Measurements from ENCODE around the gene ZNF593.

The ZNF593 gene

DNA sequence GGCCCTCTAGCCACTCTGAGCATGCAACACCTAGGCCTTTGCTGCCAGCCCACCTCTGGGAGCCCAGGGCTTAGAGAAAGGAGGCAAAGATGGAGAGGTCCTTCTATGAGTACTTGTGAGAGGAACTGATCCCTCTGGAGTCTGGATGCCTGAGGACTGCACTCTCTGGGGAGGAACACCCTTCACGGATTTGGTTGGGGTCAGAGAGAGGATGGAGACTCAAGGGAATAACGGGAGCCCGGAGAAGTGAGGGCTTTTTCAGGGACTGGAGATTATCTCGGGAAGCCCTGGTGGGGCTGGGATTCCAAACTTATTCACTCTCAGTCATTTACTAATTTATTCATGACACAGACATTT is 532 bp upstream of the ZNF593 start:
- DNase-seq (ENCODE audit: low read depth) = no peak

DNA sequence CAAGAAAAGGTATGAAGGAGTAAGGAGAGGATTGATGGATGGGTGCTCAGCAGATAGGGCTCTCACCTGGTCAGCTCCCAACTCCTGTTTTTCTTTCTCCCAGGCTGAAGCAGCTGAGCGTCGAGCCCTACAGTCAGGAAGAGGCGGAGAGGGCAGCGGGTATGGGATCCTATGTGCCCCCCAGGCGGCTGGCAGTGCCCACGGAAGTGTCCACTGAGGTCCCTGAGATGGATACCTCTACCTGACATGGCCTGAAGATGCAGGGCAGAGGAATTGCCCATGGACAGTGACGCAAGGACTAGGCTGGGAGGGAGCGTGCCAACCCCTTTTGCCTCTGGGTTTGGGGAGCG is 739 bp downstream of the ZNF593 start:
- DNase-seq (ENCODE audit: low read depth) = no peak

DNA sequence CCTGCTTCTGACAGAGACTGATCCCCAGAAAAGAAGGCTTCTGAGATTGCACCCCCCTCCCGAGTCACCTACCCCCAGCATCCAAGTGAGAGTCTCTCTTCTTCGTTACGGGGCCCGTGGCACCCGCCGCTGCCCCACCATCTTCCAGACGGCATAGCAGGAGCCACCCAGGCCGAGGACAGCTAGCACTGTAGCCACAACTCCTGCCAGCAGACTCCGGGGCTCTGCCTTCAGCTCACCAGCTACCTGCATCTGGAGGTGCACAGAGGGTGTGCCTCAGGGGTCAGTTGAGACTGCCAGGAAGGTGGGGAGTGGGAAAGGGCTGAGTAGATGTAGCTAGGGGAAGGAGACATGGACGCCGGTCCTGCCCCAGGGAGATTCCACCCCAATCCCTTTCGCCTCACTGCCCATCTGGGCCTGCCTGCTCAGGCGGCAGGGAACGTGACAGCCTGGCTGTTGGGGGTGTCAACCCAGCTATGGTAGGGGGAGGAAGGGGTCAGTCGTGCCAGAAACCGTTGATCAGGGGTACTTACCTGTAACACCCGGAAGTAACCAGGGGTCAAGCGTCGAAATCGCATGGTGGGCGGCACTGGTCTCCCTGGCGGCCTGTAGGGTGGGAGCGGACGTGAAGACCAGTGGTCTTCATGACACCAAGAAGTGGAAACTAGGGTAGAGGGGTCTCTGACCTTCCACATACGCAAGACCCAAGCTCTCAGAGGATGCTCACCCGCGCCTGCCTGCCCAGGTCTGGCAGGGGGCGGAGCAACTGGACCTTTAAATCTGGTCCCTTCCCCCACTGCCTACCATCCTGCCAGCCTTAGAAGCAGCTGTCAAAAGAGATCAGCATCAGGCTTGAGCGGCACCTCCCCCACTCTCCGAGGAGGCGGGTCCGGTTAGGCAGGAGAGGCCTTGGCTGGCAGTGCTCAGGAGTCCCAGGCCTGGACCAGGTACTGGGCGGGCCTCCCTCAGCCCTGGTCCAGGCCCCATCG is 1.7 kb downstream of the ZNF593 start, which contains the start of gene ZNF593OS:
ZNF593OS (minus strand) TSS at position 749 of the 989 bp plus-strand sequence; CDS start at position 578, 171 bp downstream.
- no peak for DNase-seq (ENCODE audit: low read depth)

DNA sequence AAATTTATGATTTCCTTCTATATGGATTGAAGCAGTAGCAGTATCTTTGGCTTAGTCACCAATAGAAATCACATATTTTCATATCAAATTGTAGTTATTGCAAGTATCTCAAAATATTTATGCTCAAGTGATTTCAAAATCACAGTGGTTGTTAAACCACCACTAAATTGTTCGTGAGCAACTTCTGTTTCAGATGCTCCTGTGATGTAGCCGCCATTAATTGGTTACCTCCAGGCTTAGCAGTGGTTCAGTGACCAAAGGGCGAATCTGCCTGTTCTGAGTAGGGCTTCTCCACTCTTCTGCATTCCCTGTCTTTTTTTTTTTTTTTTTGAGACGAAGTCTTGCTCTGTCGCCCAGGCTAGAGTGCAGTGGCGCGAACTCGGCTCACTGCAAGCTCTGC is 5.6 kb downstream of the ZNF593 start:
- no peak for DNase-seq (ENCODE audit: low read depth)

DNA sequence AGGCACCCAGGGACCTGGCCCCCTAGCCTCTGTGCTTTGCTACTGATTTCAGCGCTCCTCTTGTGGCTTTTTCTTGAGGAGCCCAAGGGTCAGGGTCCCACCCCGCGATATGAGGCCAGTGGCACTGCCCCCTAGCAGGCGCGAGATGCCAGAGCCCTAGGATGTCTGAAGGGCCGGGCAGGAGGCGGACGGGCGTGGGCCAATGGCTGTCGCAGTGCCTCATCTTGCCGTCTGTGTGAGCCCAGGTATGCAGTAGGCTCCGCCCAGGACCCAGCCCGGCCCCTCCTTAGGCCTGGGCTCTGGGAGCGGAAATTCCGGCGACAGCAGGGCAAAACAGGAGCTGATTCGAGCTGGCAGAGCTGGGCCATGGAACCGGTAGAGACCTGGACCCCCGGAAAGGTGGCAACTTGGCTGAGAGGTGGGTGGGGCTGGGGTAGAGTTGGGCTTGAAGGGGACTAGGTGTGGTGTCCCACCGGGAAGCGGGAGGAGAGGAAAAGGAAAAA is 7.5 kb downstream of the ZNF593 start, which contains the start of gene CNKSR1:
CNKSR1 (plus strand) TSS at position 310 of the 503 bp plus-strand sequence; CDS start at position 367, 57 bp downstream.
- no peak for DNase-seq (ENCODE audit: low read depth)

DNA sequence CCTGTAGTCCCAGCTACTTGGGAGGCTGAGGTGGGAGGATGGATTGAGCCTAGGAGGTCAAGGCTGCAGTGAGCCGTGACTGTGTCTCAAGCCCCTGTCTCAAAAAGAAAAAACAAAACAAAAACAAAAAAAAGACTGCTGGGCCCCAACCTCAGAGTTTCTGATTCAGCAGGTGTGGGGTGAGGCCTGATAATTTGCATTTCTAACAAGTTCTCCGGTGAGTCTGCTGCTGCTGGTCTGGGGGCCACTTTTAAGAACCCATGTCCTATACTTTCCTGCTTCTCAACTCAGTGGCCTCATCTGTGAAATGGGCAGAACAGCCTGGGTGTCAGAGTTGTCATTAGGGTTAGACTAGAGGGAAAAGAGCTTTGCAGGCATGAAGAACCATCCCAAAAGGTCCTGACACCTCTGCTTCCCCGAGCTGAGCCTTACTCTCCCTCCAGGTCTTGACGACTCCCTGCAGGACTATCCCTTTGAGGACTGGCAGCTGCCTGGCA is 10.3 kb downstream of the ZNF593 start:
- no peak for DNase-seq (ENCODE audit: low read depth)

DNA sequence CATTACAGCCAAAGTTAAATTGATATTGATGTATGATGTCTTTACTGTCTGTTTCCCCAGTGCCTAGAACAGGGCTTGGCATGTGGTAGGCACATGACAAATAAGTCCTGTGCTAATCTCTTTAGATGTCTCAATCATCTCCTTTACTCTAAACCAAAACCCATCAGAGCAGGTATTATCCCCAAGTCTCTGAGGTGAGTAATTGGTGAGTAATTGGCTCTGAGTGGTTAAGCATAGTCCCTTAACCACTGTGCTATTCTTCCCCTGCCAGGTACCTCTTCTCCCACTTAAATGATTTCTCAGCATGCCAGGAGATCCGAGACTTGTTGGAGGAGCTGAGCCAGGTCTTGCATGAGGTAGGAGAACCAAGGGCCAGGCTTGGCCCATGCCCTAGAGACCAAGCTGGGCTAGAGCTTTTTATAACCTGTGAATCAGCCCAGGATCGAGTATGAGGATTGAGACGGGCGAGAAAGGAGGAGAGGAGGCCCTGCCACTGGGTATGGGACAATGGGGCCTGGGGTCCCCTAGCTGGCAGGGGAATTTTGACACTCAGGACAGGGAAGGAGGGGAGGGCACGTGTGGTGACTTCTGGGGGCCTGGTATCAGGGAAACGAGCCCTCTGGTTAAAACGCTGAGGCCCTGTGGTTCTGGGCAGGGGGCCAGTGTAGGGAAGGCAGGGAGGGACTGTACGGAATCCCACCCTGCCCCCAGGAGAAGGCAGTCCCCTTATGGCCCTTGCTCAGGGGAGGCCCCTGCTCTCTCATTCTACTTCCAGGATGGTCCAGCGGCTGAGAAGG is 12.1 kb downstream of the ZNF593 start:
- DNase-seq (ENCODE audit: low read depth) = peak; percentile 47

DNA sequence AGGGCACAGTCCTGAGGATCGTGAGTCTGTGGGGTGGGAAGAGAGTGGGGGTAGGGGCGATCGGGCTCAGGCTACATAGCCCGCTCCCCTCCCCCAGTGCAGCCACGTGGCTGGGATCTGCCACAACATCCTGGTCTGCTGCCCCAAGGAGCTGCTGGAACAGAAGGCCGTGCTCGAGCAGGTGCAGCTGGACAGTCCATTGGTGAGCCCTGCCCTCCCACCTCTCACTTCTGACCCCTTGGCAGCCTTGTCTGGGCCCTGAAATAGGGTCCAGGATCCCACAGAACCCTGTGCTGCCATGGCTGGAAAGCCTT is 12.6 kb downstream of the ZNF593 start:
- DNase-seq (ENCODE audit: low read depth) = no peak

DNA sequence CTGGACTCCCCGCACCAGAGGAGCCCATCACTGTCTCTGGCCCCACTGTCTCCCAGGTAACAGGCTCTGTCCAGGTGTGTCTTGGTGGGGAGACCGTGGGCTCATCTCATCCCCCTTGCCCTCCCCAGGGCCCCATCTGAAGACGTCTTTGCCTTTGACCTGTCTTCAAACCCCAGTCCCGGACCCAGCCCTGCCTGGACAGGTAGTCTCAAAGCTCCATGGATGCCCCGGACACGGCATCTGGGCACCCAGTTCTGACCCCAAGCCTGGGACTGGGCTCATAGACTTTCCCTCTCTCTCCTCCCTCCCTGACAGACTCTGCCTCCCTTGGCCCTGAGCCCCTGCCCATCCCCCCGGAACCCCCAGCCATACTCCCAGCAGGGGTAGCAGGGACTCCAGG is 14.4 kb downstream of the ZNF593 start:
- no peak for DNase-seq (ENCODE audit: low read depth)

DNA sequence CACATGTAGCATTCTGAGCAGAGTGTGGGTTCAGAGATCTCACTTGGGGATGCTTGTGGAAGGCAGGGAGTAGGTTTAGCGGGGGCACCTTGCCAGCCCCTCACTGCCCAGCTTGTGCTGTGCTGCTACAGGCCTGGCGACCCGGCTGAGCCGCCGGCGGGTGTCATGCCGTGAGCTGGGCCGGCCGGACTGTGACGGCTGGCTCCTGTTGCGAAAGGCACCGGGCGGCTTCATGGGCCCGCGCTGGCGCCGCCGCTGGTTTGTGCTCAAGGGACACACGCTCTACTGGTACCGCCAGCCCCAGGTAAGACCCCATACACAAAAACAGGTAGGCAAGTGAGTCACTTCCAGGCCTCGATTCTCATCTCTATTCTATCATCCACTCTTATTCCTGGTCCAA is 15.2 kb downstream of the ZNF593 start:
- DNase-seq (ENCODE audit: low read depth) = no peak

DNA sequence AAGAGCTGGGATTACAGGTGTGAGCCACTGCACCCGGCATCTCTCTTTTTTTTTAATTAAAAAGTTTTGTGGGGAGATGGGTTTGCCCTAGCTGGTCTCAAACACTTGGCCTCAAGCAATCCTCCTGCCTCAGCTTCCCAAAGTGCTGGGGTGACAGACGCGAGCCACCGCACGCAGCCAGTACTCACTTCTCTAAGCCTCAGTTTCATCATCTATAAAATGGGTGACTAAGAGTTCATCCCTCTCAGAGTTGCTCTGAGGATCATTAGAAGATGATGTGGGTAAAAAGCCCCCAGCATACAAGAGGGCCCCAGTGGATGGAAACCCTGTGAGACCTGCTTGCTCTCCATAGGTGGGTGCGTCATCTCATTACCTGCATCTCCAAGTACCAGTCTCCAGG is 18.2 kb downstream of the ZNF593 start:
- no peak for DNase-seq (ENCODE audit: low read depth)

DNA sequence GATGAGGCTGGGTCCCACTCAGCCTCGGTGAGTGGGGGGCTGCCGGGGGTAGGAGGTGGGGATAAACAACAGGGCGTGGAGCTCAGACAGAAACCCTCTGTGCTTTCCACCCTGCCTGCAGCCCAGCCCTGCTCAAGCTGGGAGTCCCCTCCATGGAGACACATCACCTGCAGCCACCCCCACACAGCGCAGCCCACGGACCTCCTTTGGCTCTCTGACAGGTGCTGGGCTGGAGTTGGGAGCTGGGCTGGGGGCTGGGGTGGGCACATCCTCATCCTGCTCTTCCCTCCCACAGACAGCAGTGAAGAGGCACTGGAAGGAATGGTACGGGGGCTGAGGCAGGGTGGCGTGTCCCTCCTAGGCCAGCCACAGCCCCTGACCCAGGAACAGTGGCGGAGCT is 18.8 kb downstream of the ZNF593 start:
- DNase-seq (ENCODE audit: low read depth) = no peak

DNA sequence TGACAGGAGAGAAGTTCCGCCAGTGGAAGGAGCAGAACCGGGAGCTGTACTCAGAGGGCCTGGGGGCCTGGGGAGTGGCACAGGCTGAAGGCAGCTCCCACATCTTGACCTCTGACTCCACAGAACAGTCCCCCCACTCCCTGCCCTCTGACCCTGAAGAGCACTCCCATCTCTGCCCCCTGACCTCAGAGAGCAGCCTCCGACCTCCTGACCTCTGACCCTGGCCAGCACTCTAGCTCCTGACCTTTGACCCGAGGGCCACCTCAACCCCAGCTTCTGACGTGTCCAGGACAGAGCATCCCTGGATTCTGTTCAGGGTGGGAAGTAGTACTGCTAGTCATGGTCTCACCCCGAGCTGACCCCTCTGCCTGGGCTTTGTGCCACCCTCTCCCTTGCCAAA is 19.6 kb downstream of the ZNF593 start:
- DNase-seq (ENCODE audit: low read depth) = no peak

DNA sequence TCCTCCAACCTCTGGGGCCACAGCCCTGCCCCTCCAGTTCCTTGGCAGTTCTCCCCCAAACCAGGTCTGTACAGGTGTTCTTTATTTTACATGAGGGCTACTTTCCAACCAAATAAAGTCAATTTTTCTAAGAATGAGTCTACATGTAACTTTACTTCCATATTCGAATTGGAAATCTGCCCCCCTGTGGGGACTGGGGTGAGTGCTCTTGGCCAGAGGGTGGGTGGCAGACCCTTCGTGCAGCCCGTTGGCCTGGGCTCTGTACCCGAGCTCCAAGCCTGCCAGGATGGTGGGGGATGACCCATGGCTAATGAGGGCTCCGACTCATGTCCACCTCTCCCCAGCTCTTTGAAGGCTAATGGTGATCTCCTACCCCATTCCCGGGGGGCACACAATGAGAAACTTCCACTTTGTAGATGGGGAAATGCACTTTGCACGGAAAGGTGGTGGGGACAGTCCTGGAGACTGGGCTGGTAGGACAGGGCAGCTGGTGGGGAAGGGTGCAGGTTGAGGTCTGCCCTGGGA is 20.1 kb downstream of the ZNF593 start:
- DNase-seq (ENCODE audit: low read depth) = no peak

DNA sequence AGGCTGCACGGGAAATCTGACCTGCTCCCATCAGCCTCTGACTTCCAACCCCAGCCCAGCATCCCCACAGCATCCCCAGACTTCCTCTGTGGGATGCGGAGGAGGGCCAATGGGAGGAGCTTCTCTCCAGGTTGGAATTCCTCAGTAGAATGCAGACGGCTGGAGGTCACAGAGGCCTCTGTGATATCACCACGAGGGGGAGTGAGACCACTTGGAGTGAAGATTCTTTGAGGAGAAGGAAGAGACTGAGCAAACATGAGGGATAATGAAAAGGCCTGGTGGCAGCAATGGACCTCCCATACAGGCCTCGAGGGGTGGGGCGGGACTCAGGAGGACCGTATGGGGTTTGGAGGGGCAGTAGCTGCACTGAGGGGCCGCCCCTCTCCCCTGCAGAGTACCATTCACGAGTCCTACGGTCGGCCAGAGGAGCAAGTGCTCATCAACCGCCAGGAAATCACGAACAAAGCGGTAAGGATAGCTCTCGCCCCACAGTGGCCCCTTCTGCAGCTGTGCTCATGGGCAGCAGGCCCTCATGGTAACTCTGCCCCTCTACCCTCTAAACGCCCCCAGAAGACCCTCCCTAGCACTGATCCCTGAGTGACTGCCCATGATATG is 20.8 kb downstream of the ZNF593 start, which contains the start of gene CATSPER4:
CATSPER4 (plus strand) TSS at position 230 of the 615 bp plus-strand sequence; CDS start at position 256, 26 bp downstream.
- DNase-seq (ENCODE audit: low read depth) = peak; percentile 49

DNA sequence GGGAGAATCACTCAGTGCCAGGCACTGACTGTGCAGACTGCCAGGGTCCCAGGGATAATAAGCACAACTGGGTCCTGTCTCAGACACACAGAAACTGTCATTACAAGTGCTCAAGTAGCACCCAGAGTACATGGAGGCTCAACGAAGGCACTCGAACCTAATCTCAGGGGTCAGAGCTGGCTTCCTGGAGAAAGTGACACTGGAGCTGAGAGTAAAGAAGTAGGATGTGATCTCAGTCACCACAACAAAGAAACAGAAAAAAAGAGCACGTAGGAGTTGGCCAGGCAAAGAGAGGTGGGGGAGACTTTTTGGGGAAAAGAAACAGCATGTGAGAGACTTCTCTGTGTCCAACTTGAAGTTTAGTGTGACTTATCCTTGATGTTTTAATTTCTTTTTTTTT is 22.0 kb downstream of the ZNF593 start:
- DNase-seq (ENCODE audit: low read depth) = no peak

DNA sequence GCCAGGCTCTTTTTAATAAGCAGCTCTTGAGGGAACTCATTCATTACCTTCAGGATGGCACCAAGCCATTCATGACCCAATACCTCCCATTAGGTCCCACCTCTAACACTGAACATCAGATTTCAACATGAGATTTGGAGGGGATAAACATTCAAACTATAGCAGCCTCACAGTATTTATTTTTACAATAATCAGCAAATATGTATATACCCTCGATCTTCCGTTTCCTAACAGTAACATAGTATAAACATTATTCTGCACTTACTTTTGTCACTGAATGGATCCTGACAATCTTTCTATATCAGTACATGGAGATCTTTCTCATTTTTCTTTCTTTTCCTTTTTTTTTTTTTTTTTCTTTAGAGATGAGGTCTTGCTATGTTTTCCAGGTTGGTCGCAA is 26.1 kb downstream of the ZNF593 start:
- DNase-seq (ENCODE audit: low read depth) = no peak

DNA sequence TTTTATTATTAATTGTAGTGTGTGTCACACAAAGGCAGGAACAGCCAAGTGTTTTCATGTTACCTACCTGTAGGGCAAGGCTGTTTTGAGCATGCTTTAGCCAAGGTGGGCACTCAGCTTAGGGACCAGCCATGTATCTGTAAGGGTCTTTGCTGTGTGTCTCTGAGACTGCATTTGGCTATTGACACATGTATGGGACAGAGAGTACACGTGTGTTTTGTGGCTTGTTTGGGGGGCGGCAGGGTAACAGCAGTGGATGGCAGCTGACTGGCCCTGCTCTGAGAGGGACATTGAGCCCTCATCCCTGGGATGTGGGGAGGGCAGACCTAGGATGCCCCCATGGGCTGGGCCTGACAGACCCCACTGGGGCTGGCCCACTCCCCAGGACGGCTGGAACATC is 27.6 kb downstream of the ZNF593 start:
- DNase-seq (ENCODE audit: low read depth) = no peak

DNA sequence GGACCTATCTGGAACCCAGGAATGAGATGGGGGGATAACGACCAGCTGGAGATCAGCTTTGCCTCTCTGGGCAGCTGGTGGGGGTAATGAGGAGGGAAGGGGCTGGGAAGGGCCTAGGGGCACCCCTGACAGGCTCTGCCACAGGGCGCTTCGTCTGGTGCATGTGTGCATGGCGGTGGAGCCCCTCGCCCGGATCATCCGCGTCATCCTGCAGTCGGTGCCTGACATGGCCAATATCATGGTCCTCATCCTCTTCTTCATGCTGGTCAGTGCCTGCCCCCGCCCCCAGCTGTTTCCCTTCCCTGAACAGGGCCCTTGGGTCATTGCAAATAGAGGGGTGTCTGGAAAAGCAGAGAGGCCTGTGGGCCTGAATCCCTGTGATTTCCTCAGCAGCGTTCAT is 28.1 kb downstream of the ZNF593 start:
- no peak for DNase-seq (ENCODE audit: low read depth)

DNA sequence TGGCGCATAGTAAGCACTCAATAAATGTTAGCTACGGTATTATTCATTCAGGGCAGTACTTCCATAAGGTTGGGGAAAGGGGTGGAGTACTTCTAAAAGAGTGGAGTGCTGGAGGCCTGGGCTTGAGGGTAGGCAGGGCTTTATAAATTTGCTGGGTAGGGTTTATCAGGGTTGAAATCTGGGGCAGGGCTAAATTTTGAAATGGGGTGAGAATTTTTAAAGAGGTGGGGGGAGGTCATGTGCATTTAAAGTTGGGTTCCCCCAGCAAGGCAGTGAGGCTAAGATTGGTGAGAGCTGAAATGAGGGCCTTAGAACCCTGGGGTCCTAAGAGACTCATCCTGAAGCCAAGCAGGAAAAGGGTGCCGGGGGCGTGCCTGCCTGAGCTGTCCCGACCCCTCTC is 30.7 kb downstream of the ZNF593 start:
- no peak for DNase-seq (ENCODE audit: low read depth)

DNA sequence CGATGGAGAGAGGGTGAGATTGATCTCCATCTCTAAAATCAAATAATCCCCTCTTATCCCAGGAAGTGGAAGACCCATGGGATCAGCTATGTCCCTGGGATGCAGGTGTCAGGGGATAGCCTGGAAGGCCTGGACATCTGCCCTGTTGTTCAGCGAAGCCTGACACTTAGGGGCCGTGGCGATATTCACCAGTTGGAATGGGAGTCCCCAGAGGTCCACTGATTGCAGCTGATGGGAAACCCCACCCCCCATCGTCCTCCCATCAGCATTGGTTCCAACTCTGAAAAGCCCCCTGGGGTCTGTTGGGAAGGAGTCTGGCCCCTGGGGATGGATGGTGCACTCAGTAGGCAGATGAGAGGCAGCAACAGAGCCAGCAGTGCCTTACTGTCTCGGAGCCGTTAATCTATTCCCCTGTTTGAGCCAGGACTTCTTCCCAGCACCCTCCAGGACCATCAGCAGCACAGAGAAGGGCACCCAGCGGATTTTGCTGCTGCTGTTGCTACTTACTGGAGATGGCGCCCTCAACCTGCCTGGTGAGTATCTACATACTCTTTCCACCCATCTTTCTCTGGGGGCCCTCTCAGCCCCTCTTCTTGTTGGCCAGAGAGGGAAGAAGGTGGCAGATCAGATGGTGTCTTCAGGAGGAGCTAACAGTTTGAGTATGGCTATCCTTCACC is 34.1 kb downstream of the ZNF593 start:
- no peak for DNase-seq (ENCODE audit: low read depth)
